ENCODE data around the gene CUL1.

The CUL1 gene

GRCh38 chr7:148718431-148718830 lies 19.7 kb downstream of the CUL1 start:
- no peak for DNase-seq

DNA sequence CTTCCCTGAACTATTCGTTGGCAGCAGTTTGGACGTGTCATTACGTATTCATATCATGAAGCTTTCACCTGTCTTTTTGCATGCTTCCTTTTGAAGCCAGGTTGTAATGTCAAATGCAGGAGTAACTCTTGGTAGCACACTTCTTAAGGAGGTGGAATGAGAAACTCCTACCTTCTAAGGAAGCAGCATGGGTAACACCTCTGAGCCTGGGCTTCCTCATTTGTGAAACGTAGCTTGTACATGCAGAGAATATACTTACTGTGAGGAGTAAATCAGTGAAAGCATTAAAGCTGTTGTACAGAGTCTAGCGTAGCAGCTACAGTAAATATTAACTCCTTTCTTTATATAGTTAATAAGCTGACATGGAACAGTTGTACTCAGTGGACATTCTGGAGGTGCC lies 21.1 kb downstream of the CUL1 start:
- no peak for DNase-seq

- DNase-seq = no peak
These were observed 21.8 kb downstream of the CUL1 start for GRCh38 chr7:148720472-148720871.

DNA sequence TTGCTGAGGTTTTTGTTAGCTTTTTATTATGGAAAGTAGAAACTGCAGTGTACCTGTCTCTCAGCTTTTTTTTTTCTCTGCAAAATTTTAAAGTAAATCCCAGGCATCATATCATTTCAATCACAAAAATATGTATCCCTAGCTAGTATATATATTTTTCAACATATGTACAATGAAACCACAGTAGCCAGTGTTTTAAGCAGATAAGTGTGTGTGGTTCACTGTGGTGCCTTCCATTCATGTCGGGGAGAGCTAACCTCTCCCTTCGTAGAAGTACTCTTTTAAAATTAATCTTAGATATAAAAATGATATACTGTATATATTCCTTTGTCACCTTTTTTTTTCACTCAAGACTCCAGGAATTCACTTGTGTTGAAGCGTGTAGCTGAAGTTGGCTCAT lies 22.7 kb downstream of the CUL1 start:
- DNase-seq = no peak

DNA sequence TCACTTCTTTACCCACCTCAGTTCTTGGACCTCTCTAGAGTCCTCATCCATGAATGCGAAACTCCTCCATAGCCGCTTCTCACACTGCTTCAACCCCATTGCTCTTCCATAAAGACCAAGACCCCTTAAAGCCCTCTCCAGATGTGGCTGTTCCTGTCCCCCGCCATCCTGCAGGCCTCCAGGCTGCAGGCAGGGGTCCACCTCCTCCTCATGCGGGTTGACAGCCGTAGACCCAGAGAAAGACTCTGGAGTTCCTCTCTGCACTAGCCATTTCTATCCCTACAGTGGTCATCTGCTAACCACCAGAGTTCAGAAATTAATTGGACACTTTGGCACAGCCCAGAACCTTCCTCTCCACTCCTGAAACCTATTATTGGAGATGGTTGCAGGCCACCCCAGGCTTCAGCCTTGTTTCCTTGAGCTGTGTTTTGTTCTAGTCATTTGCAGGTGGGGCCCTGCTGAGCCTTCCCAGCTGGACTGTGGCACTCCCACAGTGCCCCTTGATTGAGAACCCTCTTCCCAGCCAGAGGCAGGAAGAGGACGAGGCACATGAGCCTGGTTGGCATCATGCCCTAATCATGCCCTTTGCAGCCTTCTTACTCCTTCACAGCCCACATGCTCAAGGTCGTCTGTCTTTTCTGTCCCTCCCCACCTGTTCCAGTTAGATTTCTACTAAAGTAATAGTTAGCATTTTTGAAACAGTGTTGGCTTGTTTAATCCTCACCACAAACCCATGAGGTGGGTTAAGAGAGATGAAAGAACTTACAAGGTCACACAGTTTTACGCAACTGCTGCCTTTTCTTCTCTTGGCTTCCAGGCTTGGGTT lies 23.9 kb downstream of the CUL1 start:
- DNase-seq = no peak

DNA sequence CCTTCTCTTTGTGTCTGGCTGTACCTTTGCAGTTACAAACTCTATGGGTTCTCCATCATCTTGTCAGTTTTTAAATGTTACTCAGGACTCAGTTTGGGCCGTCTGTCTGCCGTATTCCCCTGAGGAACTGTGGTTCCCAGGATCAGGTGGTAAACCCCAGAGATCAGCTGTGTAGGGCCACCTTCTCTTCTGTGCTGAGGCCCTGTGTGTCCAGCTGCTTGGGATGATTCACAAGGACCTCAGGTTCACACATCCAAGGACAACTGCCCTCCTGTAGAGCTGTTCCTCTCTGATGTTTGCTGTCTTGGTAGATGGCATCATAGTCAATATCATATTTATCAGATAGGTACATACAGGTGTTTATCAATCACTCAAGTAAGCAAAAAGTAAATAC lies 24.5 kb downstream of the CUL1 start:
- no peak for DNase-seq

GRCh38 chr7:148723846-148724245 lies 25.1 kb downstream of the CUL1 start:
- DNase-seq = peak in 1 of 3 donors; percentile 27

DNA sequence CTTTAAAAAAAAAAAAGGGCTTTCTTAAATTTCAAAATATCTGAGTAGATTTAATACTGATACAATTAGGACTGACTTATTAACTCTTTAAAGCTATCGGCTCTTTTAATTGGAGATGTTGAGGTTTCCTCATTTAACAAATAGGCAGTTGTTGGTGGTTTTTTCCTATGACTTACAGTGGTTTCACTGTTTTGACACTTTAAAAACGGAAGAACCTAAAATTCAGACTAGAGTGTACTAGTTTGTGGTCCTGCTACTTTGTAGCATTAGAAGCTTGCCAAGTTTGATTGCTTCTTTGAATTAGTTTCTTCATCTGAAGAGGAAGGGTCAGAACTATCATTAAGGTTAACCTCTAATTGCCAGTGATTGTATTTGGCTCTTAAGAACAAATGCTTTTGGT lies 27.7 kb downstream of the CUL1 start:
- peak; percentile 26 to 62 (median 61) for DNase-seq

- DNase-seq = peak in 1 of 3 donors; percentile 12
These were observed 29.0 kb downstream of the CUL1 start for GRCh38 chr7:148727501-148728278.

DNA sequence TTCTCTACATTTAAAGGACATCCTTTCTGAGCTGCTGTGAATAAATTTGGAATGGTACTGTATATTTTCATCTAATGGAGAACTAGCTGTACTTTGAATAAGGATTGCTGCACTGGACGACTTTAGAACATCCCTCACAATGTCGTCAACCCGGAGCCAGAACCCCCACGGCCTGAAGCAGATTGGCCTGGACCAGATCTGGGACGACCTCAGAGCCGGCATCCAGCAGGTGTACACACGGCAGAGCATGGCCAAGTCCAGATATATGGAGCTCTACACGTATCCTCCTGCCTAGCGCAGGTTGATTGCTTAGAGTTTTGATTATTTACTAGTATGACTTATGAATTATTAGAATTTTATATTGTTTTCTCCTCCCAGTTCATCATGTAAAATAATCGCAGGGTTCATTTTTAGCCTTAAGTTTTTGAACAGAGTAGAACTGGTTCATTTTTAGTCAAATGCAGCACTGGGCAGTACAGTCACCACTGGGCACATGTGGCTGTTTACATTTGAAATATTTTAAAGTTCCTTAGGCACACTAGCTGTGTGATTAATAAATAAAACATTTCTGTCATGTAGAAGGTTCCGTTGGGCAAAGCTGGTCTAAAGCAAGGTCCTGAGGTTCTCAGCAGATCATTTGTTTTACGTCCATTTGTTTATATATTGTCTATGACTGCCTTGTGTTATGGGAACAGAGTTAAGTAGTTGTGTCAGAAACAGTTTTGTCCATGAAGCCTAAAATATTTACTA lies 31.5 kb downstream of the CUL1 start:
- DNase-seq = no peak

DNA sequence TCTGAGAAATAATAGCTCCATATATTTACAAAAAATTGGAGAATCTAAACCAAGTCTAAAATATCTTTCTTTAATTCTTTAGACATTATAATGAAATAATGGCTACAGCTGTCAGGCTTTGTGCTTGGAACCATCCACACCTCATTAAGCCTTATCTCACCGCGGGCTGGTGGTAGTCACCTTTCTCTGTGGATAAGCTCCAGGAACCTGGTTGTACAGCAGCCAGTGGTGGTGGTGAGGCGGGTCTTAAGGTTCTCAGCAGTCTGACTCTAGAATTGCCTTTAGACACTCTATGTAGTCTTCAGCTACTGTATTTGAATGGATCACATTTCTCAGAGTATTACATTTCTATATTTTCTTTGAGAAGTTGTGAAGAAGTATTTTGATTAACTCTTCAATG lies 34.2 kb downstream of the CUL1 start:
- no peak for DNase-seq

DNA sequence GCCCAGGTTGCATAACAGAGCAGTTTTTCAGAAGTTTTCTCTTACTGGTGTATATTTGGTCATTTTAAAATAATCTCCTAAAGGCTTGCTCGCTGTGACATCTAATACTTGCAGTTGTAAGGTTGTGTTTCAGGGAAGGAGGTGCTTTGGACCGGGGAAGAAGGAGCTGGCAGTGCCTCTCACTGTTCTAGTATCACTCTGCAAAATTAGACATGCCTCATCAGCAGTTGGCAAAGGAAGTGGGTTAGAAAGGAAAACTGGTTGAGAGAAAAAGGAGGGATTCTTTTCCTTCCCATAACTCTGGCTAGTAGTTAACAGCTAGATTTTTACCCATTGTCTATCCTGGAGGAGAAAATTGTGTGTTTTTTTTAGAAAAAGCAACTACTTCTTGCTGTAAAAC lies 34.8 kb downstream of the CUL1 start:
- no peak for DNase-seq

GRCh38 chr7:148735141-148735540 lies 36.4 kb downstream of the CUL1 start:
- DNase-seq = no peak

DNA sequence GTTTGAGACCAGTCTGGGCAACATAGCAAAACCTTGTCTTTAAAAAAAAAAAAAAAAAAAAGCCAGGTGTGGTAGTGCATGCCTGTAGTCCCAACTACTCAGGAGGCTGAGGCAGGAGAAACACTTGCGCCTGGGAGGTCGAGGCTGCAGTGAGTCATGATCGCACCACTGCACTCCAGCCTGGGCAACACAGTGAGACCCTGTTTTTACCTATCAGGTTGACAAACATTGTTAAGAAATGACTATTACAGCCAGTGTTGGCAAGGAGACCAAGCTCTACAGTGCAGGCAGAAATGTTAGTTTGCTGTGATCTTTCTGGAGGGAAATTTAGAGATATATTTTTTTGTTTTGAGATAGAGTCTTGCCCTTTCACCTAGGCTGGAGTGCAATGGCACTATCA lies 37.3 kb downstream of the CUL1 start:
- no peak for DNase-seq

- no peak for DNase-seq
These were observed 40.2 kb downstream of the CUL1 start for GRCh38 chr7:148738737-148739535.

- DNase-seq = no peak
These were observed 47.4 kb downstream of the CUL1 start for GRCh38 chr7:148746135-148746534.

DNA sequence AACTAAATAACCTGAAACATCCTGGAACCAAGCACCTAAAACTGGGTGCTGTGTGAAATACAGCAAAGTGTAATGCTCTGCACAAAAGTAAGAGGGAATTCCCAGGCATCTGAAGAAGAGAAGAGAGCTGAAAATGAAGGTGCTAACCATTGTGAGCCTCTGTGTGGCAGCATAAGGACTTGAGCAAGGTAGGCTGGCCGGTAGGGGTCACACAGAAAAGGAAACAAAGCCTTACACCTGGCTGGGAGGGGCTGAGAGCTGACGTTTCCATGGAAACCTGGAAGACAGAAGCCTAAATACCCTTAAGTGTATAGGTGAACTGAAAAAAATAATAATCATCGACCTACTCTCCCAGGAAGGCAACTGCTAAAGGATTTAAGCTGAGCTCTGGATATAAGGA lies 48.6 kb downstream of the CUL1 start:
- no peak for DNase-seq

- no peak for DNase-seq
These were observed 52.0 kb downstream of the CUL1 start for GRCh38 chr7:148750442-148751355.

DNA sequence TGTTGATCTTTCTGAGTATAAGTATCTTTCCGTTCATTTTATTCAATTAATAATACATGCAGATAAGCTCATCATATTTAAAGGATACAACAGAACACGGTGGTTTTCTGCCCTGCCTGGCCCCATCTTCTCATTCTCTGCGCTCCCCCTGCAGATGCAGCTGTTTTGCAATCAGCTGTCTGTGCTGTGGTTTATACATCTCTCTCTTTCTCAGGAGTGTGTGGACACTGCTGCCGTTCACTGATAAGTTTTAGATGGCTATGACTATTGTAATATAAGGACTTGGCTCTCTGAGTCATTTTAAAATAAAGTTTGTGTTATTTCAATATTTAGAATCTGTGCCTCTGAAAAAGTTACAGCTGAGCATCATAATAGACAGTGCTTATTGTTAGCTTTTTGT lies 54.5 kb downstream of the CUL1 start:
- no peak for DNase-seq

DNA sequence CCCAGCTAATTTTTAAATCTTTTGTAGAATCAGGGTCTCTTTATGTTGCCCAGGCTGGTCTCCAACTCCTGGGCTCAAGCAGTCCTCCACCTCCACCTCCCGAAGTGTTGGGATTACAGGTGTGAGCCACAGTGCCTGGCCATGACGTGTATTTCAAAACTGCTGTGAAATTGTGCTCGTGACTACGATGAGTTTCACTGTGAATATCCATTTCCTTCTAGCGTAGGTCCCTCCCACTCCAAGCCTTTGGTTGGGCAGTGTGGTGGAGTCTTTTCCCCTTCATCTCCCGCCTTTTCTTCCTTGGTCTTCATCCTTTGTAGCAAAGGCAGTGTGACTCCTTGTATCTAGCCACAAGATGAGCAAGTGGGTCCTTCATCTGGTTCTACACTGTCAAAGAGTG lies 56.2 kb downstream of the CUL1 start:
- no peak for DNase-seq

- no peak for DNase-seq
These were observed 63.0 kb downstream of the CUL1 start for GRCh38 chr7:148761499-148762278.

All from suppressor macrophage treated with lipopolysaccharide for 1 hour (primary cell).